Heart right ventricle (tissue), 16 donors: ENCODE data around the gene WDPCP. TPM values are rescaled to one million over a fixed set of nuclear protein-coding genes. Genes with fewer than 3 reads are reported as not detected.
A peak's percentile ranks its signal among the peaks of the same experiment; 100 is the strongest.

Experiments used
- ATAC-seq, 8 donors: fragments of 200-7000 bp; cut with Tn5 transposase; one replicate each; pipeline ENCODE4 v1.9.1; 2020; ENCODE audit warnings: mild to moderate bottlenecking in 8 of 8, moderate library complexity in 8 of 8, moderate number of reproducible peaks in 1 of 8
- DNase-seq, 2 donors: peaks; one replicate each; pipeline ENCODE4 v3.0.0-alpha.2; 2020
- H3K27ac ChIP-seq, 10 donors: fragments of 200-600 bp; sonication (generic) in 2 of 10; one replicate each; pipeline versions ENCODE4 v1.5.0 to v1.8.0; 2020 to 2022; ENCODE audit warnings: mild to moderate bottlenecking in 3 of 10
- H3K27me3 ChIP-seq, 7 donors: fragments of 200-600 bp; one replicate each; pipeline ENCODE4 v1.8.0; 2021 to 2022; ENCODE audit warnings: mild to moderate bottlenecking in 2 of 7
- H3K36me3 ChIP-seq, 9 donors: fragments of 200-600 bp; sonication (generic) in 1 of 9; one replicate each; pipeline versions ENCODE4 v1.5.0 to v1.8.0; 2020 to 2022; ENCODE audit warnings: mild to moderate bottlenecking in 2 of 9
- H3K4me1 ChIP-seq, 9 donors: fragments of 200-600 bp; sonication (generic) in 1 of 9; one replicate each; pipeline versions ENCODE4 v1.5.0 to v1.8.0; 2020 to 2022; ENCODE audit warnings: mild to moderate bottlenecking in 4 of 9
- H3K4me3 ChIP-seq, 10 donors: fragments of 200-600 bp; sonication (generic) in 2 of 10; one replicate each; pipeline versions ENCODE4 v1.5.0 to v1.8.0; 2020 to 2022; ENCODE audit warnings: mild to moderate bottlenecking in 7 of 10, moderate library complexity in 2 of 10
- H3K9me3 ChIP-seq, 11 donors: fragments of 200-600 bp in 10 of 11; sonication (generic) in 2 of 11; one replicate each; pipeline versions ENCODE4 v1.5.0 to v1.8.0; 2013 to 2022; ENCODE audit warnings: mild to moderate bottlenecking in 2 of 11, control low read depth in 1 of 11, moderate library complexity in 1 of 11
- CTCF ChIP-seq, 9 donors: fragments of 200-600 bp; sonication (generic) in 2 of 9; IDR thresholded peaks; one replicate each; pipeline versions ENCODE4 v1.5.0 to v1.8.0; 2021 to 2022; ENCODE audit warnings: antibody characterized with exemption in 9 of 9, mild to moderate bottlenecking in 5 of 9, moderate library complexity in 1 of 9
- WGBS, 2 donors: extraction: QIAGEN DNeasy Blood & Tissue Kit; methylation state at CpG; one replicate each; pipeline ENCODE4 v1.1.7; 2013; ENCODE audit warnings: inconsistent platforms in 1 of 2; 5-methylcytosine and 5-hydroxymethylcytosine counted together
- intact Hi-C, 10 donors: fragments of 100-400 bp; cut with DNase I; formaldehyde crosslinking; loops; one replicate each; pipeline versions ENCODE4 v1.11.1 to v1.14.2; 2022
- polyA plus RNA-seq, 2 donors: library from polyadenylated mRNA; stranded (reverse); fragments of 200-250 nt; gene quantifications; one replicate each; pipeline ENCODE4 v1.2.3, GENCODE V29; 2013
- total RNA-seq, 10 donors: library from RNA; stranded (reverse); fragmentation: NEBNext Ultra II Directional in 3 of 10; extraction: Animal tissue kit (Norgen Biotek cat#: 25700) in 3 of 10; gene quantifications; one replicate each; pipeline versions ENCODE4 v1.2.1 to v1.2.4, GENCODE V29; 2021 to 2023
- donor health status: Arrhythmogenic right ventricular cardiomyopathy.
- donor health status: ischemic (EF 13 %, LVEDD 7.1; RV severe dilation, severe dysfunction).
- donor health status: healthy with polysubstance abuse.
- donor health status: DM: no; HTN: yes; CAD: no.
- donor health status: DM: no; HTN: no; CAD: no.
- donor health status: ischemic (EF 25% LVEDD 6.9; RV normal size, moderate dysfunction).
- donor health status: ischemic (EF 25% LVEDD 5.7; RV mildly dilated, moderate dysfunction).
- donor health status: healthy.
- donor health status: DM: yes; HTN: yes; CAD: no.
- donor health status: Ischemic cardiomyopathy.
- donor health status: ischemic (EF 35%, LVEDD 5.7; RV mildly dilated, moderate dysfunction).
- donor health status: nonischemic (EF 11% LVEDD 7.7; RV severe dilation, severe dysfunction).
- donor health status: DM: yes; HTN: yes; CAD: no.
- donor health status: PGD.
- donor health status: ischemic (EF 29% LVEDD 5.4; RV normal size, mild dysfunction).
- donor health status: nonischemic (EF 23%, LVEDD 6.1; RV moderate dilation, normal function).

Gene WDPCP
- total and polyA plus RNA-seq, 12 donors, result 3.7 to 36.6 (median 20.2) TPM

- no peaks in the 10 kb centered on the region for H3K36me3 ChIP-seq
- 80 to 87% methylated on average over 4 of the region's 4 CpGs for WGBS, 2 donors
- intact Hi-C loops, result no loop called here
These were observed 163.2 kb downstream of the WDPCP start for GRCh38 chr2:63425079-63425416.

GRCh38 chr2:63424329-63425078 is 163.8 kb downstream of the WDPCP start:
- Histone ChIP-seq H3K4me3 (no peak overlapping the region), H3K4me1 (no peaks in the 10 kb centered on the region), H3K27ac (no peak overlapping the region), H3K27me3 (no peaks in the 10 kb centered on the region), H3K36me3 (no peaks in the 10 kb centered on the region), H3K9me3 (peaks cover 0 to 34% (median 0%) of the 10 kb centered on the region in 11 donors)
- WGBS, 2 donors, result 81 to 82% methylated on average over 15 of the region's 15 CpGs
- TF ChIP-seq CTCF (IDR thresholded peaks at IDR 0.05), result peak in 7 of 9 donors; percentile 16 to 47 (median 29)
- peak in 1 of 8 donors; percentile 22 for ATAC-seq
- DNase-seq, result no peak
- intact Hi-C loops, result no loop called here

More at GRCh38 chr2:63425079-63425416, 163.2 kb downstream of the WDPCP start:
- ATAC-seq, result no peak
- peak in 1 of 9 donors; percentile 18 for TF ChIP-seq CTCF (IDR thresholded peaks at IDR 0.05)
- no peak for DNase-seq
- Histone ChIP-seq H3K27me3 (no peaks in the 10 kb centered on the region), H3K4me3 (no peak overlapping the region), H3K4me1 (no peaks in the 10 kb centered on the region), H3K27ac (no peak overlapping the region), H3K9me3 (peaks cover 0 to 34% (median 0%) of the 10 kb centered on the region in 11 donors)

- H3K4me1 ChIP-seq, result no peaks in the 10 kb centered on the region
- no peaks in the 10 kb centered on the region for H3K27me3 ChIP-seq
- peaks cover 0 to 23% (median 0%) of the 10 kb centered on the region in 11 donors for H3K9me3 ChIP-seq
- no peak for DNase-seq
- intact Hi-C loops, result no loop called here
- WGBS, 2 donors, result 92 to 98% methylated on average over 1 of the region's 1 CpG
- H3K27ac ChIP-seq, result no peak overlapping the region
- peaks cover 0 to 11% (median 0%) of the 10 kb centered on the region in 9 donors for H3K36me3 ChIP-seq
- TF ChIP-seq CTCF (IDR thresholded peaks at IDR 0.05), result no peak
- no peak overlapping the region for H3K4me3 ChIP-seq
- ATAC-seq, result no peak
These were observed 165.7 kb downstream of the WDPCP start for GRCh38 chr2:63422556-63422955.

- 94% methylated on average over 5 of the region's 5 CpGs for WGBS, 2 donors
- H3K4me1 ChIP-seq, result no peaks in the 10 kb centered on the region
- H3K27me3 ChIP-seq, result no peaks in the 10 kb centered on the region
- peaks cover 0 to 22% (median 3%) of the 10 kb centered on the region in 9 donors for H3K36me3 ChIP-seq
- H3K27ac ChIP-seq, result no peak overlapping the region
- no peaks in the 10 kb centered on the region for H3K9me3 ChIP-seq
- ATAC-seq (no peak), DNase-seq (no peak)
- no peak overlapping the region for H3K4me3 ChIP-seq
- intact Hi-C loops, result no loop called here
- TF ChIP-seq CTCF (IDR thresholded peaks at IDR 0.05), result no peak
These were observed 179.7 kb downstream of the WDPCP start for GRCh38 chr2:63408530-63408929.
